MM.1S (cell line): ENCODE measurements around the gene RAB14.

Source experiments
- DNase-seq: peaks from one replicate; pipeline ENCODE4 v3.0.0-alpha.2; 2015
- H2AFZ ChIP-seq: fragments of 300-600 bp; sonication (generic); 2 replicates; pipeline ENCODE4 v1.6.0; 2016; ENCODE audit warnings: antibody characterized with exemption, low read length
- H3F3A ChIP-seq: fragments of 300-600 bp; sonication (generic); 2 replicates; pipeline ENCODE4 v1.6.1; 2016; ENCODE audit warnings: mild to moderate bottlenecking, antibody characterized with exemption, low read length, moderate library complexity, mixed read lengths; ENCODE audit not compliant: insufficient read depth
- H3K27ac ChIP-seq: fragments of 300-600 bp; sonication (generic); 2 replicates; pipeline ENCODE4 v1.5.1; 2016; ENCODE audit warnings: mild to moderate bottlenecking, low read length
- H3K27me3 ChIP-seq: fragments of 300-600 bp; sonication (generic); replicated peaks from 2 replicates; pipeline ENCODE4 v1.6.0; 2016; ENCODE audit warnings: low read length; ENCODE audit not compliant: insufficient read depth
- H3K36me3 ChIP-seq: fragments of 300-600 bp; sonication (generic); replicated peaks from 2 replicates; pipeline ENCODE4 v1.6.1; 2016; ENCODE audit warnings: mild to moderate bottlenecking, low read length, mixed read lengths; ENCODE audit not compliant: insufficient read depth
- H3K4me1 ChIP-seq: fragments of 300-600 bp; sonication (generic); 2 replicates; pipeline ENCODE4 v1.6.1; 2016; ENCODE audit warnings: low read length, mixed read lengths
- H3K4me2 ChIP-seq: fragments of 300-600 bp; sonication (generic); 2 replicates; pipeline ENCODE4 v1.6.0; 2016; ENCODE audit warnings: low read depth, low read length
- H3K4me3 ChIP-seq: fragments of 300-600 bp; sonication (generic); 2 replicates; pipeline ENCODE4 v1.5.1; 2016; ENCODE audit warnings: low read length, mixed read lengths
- H3K79me2 ChIP-seq: fragments of 300-600 bp; sonication (generic); 2 replicates; pipeline ENCODE4 v1.6.1; 2016; ENCODE audit warnings: mixed run types, low read length, mixed read lengths
- H3K9ac ChIP-seq: fragments of 300-600 bp; sonication (generic); 2 replicates; pipeline ENCODE4 v1.6.1; 2016; ENCODE audit warnings: low read length, mixed read lengths
- H3K9me2 ChIP-seq: fragments of 300-600 bp; sonication (generic); replicated peaks from 2 replicates; pipeline ENCODE4 v1.6.1; 2016; ENCODE audit warnings: mild to moderate bottlenecking, low read length, mixed read lengths; ENCODE audit not compliant: insufficient read depth
- H3K9me3 ChIP-seq: fragments of 300-600 bp; sonication (generic); replicated peaks from 2 replicates; pipeline ENCODE4 v1.6.1; 2016; ENCODE audit warnings: mild to moderate bottlenecking, low read length, mixed read lengths; ENCODE audit not compliant: insufficient read depth
- H4K20me1 ChIP-seq: fragments of 300-600 bp; sonication (generic); 2 replicates; pipeline ENCODE4 v1.6.1; 2016; ENCODE audit warnings: mild to moderate bottlenecking, low read length, moderate library complexity, mixed read lengths; ENCODE audit not compliant: insufficient read depth
- CTCF ChIP-seq: fragments of 300-600 bp; sonication (generic); IDR thresholded peaks from 2 replicates; pipeline ENCODE4 v1.5.1; 2016; ENCODE audit warnings: antibody characterized with exemption, low read length, mixed read lengths
- EZH2 ChIP-seq: fragments of 300-600 bp; sonication (generic); optimal IDR thresholded peaks from 2 replicates; pipeline ENCODE3; 2017; ENCODE audit warnings: low read depth, mild to moderate bottlenecking, antibody characterized with exemption, low read length, mixed read lengths
- EZH2phosphoT487 ChIP-seq: fragments of 300-600 bp; sonication (generic); IDR thresholded peaks from 2 replicates; pipeline ENCODE4 v1.6.1; 2018; ENCODE audit warnings: antibody characterized with exemption, low read length

Gene RAB14

GRCh38 chr9:121217609-121218292, 16.1 kb upstream of the RAB14 start:
- Histone ChIP-seq H3K79me2 (no peaks in the 10 kb centered on the region), H3K4me2 (no peak overlapping the region), H2AFZ (no peak overlapping the region), H3K9me3 (no peaks in the 10 kb centered on the region), H3K4me1 (no peaks in the 10 kb centered on the region), H3K36me3 (no peaks in the 10 kb centered on the region), H3F3A (no peaks in the 10 kb centered on the region), H3K27ac (no peak overlapping the region), H3K9me2 (no peaks in the 10 kb centered on the region), H3K9ac (no peak overlapping the region), H3K4me3 (no peak overlapping the region), H4K20me1 (no peaks in the 10 kb centered on the region), H3K27me3 (no peaks in the 10 kb centered on the region)
- no peak for DNase-seq
- TF ChIP-seq EZH2phosphoT487 (no peak), EZH2 (no peak), CTCF (no peak)

- H3K9ac ChIP-seq, result no peak overlapping the region
- DNase-seq, result no peak
- H3K4me2 ChIP-seq, result no peak overlapping the region
- no peaks in the 10 kb centered on the region for H3K9me2 ChIP-seq
- H4K20me1 ChIP-seq, result no peaks in the 10 kb centered on the region
- no peaks in the 10 kb centered on the region for H3K27me3 ChIP-seq
- H3K4me3 ChIP-seq, result no peak overlapping the region
- H3K36me3 ChIP-seq, result no peaks in the 10 kb centered on the region
- H3K9me3 ChIP-seq, result no peaks in the 10 kb centered on the region
- no peaks in the 10 kb centered on the region for H3K79me2 ChIP-seq
- no peak for TF ChIP-seq EZH2
- TF ChIP-seq CTCF, result no peak
- TF ChIP-seq EZH2phosphoT487, result no peak
- H3K4me1 ChIP-seq, result no peaks in the 10 kb centered on the region
- H3F3A ChIP-seq, result no peaks in the 10 kb centered on the region
- H2AFZ ChIP-seq, result no peak overlapping the region
- H3K27ac ChIP-seq, result no peak overlapping the region
Measured at GRCh38 chr9:121216271-121216805, 14.7 kb upstream of the RAB14 start.

- no peak for DNase-seq
- no peak overlapping the region for H3K4me2 ChIP-seq
- H3K9ac ChIP-seq, result no peak overlapping the region
- no peaks in the 10 kb centered on the region for H3K79me2 ChIP-seq
- H3F3A ChIP-seq, result no peaks in the 10 kb centered on the region
- no peak overlapping the region for H2AFZ ChIP-seq
- no peaks in the 10 kb centered on the region for H3K27me3 ChIP-seq
- TF ChIP-seq CTCF (no peak), EZH2phosphoT487 (no peak), EZH2 (no peak)
- H3K9me2 ChIP-seq, result no peaks in the 10 kb centered on the region
- H3K4me1 ChIP-seq, result no peaks in the 10 kb centered on the region
- no peaks in the 10 kb centered on the region for H3K9me3 ChIP-seq
- H3K36me3 ChIP-seq, result no peaks in the 10 kb centered on the region
- no peak overlapping the region for H3K27ac ChIP-seq
- H4K20me1 ChIP-seq, result no peaks in the 10 kb centered on the region
- H3K4me3 ChIP-seq, result no peak overlapping the region
Measured at GRCh38 chr9:121214005-121214404, 12.3 kb upstream of the RAB14 start.
